ENCODE measurements around the gene RAD18.

Gene RAD18

GRCh38 chr3:8875836-8876235 is 87.4 kb downstream of the RAD18 start:
- Histone ChIP-seq H3K9me3 (ENCODE audit: control insufficient read depth, insufficient read depth, low read depth, low read length) (no peaks in the 10 kb centered on the region), H3K36me3 (ENCODE audit: control insufficient read depth in 2 of 2, insufficient read depth in 1 of 2, low read length in 2 of 2) (peaks cover 10 to 46% of the 10 kb centered on the region in 2 experiments), H3K4me3 (ENCODE audit: low read depth, low read length) (no peak overlapping the region), H3K4me1 (ENCODE audit: control insufficient read depth, insufficient read depth, low read length) (no peaks in the 10 kb centered on the region), H3K27ac (ENCODE audit: extremely low read depth, low read depth, low read length) (no peak overlapping the region)
- ChIA-PET CTCF (no interaction called here), POLR2A (no interaction called here)
- TF ChIP-seq ZNF501 (tag by site-specific recombination; IDR thresholded peaks at IDR 0.05) (no peak), ZNF175 (tag by site-specific recombination; IDR thresholded peaks at IDR 0.05) (no peak)

- CTCF ChIA-PET: interaction anchor here (1.7 kb wide), 1 partner anchor 105 kb away, joined by 8 read pairs; the partner anchor contains the start of gene OXTR
- H3K27ac ChIP-seq (ENCODE audit: extremely low read depth, low read depth, low read length): no peak overlapping the region
- POLR2A ChIA-PET: no interaction called here
- H3K36me3 ChIP-seq (ENCODE audit: control insufficient read depth in 2 of 2, insufficient read depth in 1 of 2, low read length in 2 of 2): peaks cover 5 to 25% of the 10 kb centered on the region in 2 experiments; a peak in 2 of 3 replicates
- no peaks in the 10 kb centered on the region for H3K4me1 ChIP-seq (ENCODE audit: control insufficient read depth, insufficient read depth, low read length)
- no peaks in the 10 kb centered on the region for H3K9me3 ChIP-seq (ENCODE audit: control insufficient read depth, insufficient read depth, low read depth, low read length)
- no peak for TF ChIP-seq INSM2 (tag by site-specific recombination; IDR thresholded peaks at IDR 0.05)
- no peak for TF ChIP-seq ZNF560 (tag by site-specific recombination; IDR thresholded peaks at IDR 0.05; ENCODE audit: borderline replicate concordance)
- TF ChIP-seq ZNF416 (tag by site-specific recombination; IDR thresholded peaks at IDR 0.05): no peak
- no peak for TF ChIP-seq ZNF449 (tag by site-specific recombination; IDR thresholded peaks at IDR 0.05)
- no peak for TF ChIP-seq ZBTB6 (tag by site-specific recombination; IDR thresholded peaks at IDR 0.05)
- TF ChIP-seq SP2 (tag by site-specific recombination; IDR thresholded peaks at IDR 0.05): no peak
- no peak for TF ChIP-seq ZBTB21 (tag by site-specific recombination; IDR thresholded peaks at IDR 0.05)
- TF ChIP-seq ZNF658 (tag by site-specific recombination; IDR thresholded peaks at IDR 0.05): no peak
- TF ChIP-seq PRDM4 (tag by site-specific recombination; IDR thresholded peaks at IDR 0.05): no peak
- TF ChIP-seq ZNF24 (tag by site-specific recombination; IDR thresholded peaks at IDR 0.05): no peak
- no peak for TF ChIP-seq GLIS2 (tag by site-specific recombination; IDR thresholded peaks at IDR 0.05)
- no peak for TF ChIP-seq ZNF580 (tag by site-specific recombination; IDR thresholded peaks at IDR 0.05)
- TF ChIP-seq ZNF280C (tag by site-specific recombination; IDR thresholded peaks at IDR 0.05): no peak
- TF ChIP-seq PBX3 (CRISPR knock-in tag; IDR thresholded peaks at IDR 0.05): no peak
- TF ChIP-seq ZSCAN23 (tag by site-specific recombination; IDR thresholded peaks at IDR 0.05): no peak
- TF ChIP-seq GFI1B (tag by site-specific recombination; IDR thresholded peaks at IDR 0.05): no peak
- H3K4me3 ChIP-seq (ENCODE audit: low read depth, low read length): no peak overlapping the region
Observed at GRCh38 chr3:8873740-8874139, 89.5 kb downstream of the RAD18 start.
